GM19023 (cell line): ENCODE results near the gene USP49.
"Not testable (repeated sequence)": the region's sequence is repeated elsewhere in the genome, so short reads cannot be mapped to it uniquely, and the experiment has no call there.

Experiments used
- ATAC-seq: cut with Tn5 transposase; IDR thresholded peaks from one replicate; pipeline ENCODE4 v1.9.1; 2021; ENCODE audit warnings: mild to moderate bottlenecking, moderate library complexity; ENCODE audit not compliant: unreplicated experiment

The USP49 gene

DNA sequence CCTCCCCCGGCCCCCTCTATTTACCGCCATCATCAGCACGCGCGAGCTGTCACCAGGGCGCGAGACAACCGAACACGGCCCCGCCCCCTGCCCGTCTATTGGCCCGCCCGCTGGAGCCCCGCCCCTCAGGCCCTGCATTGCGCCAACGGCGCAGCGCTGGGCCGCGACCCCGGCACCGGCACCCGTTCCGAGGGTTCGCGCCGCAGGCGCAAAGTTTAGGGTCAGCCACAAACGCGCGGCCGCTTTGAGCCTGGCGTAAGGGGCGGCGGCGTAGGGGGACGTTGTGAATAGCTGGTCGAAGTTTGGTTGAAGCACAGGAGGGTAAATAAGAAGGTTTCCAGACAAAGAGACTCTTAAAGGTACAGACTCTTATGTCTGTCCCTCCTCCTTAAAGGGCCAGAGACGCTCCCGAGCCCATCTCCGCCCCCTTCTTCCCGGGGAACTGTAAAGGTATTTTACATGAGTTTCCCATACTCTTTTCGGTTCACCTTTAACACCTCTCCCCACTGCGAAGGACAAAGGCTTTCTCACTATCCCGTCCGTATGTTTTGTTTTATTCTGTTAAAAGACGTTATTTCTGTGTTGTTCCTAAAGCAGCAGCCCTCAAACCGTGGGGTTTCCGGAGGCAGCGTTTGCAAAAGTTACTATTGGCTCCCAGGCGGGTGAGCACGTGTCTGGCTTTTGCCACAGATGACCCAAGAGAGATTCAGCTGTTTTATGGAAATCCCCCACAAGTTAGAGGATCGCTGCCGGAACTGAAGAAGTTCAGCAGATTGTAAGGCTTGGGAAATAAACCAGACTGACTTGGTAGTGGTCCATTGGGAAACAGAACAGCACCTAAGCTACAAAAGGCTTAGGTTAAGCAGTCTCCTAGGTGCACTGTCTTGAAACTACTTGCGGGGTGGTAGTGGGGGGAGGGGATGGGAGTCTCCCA lies at the start of gene USP49:
USP49 (minus strand) TSS at position 76 of the 934 bp plus-strand sequence. CDS start 88,392 bp downstream, outside the sequence.
- ATAC-seq, result peak; percentile 94

- no peak for ATAC-seq
Measured at GRCh38 chr6:41943456-41943855, 48.3 kb upstream of the USP49 start.

- not testable (repeated sequence) for ATAC-seq
Measured at GRCh38 chr6:41942882-41943281, 47.7 kb upstream of the USP49 start.

GRCh38 chr6:41942067-41942851 lies 47.1 kb upstream of the USP49 start:
- no peak for ATAC-seq

- ATAC-seq, result peak; percentile 88
Measured at GRCh38 chr6:41941280-41942066, 46.3 kb upstream of the USP49 start, which contains the start of gene CCND3. TSS of gene CCND3 (minus strand) at chr6:41941808. CDS start at chr6:41941649, 159 bp downstream.

DNA sequence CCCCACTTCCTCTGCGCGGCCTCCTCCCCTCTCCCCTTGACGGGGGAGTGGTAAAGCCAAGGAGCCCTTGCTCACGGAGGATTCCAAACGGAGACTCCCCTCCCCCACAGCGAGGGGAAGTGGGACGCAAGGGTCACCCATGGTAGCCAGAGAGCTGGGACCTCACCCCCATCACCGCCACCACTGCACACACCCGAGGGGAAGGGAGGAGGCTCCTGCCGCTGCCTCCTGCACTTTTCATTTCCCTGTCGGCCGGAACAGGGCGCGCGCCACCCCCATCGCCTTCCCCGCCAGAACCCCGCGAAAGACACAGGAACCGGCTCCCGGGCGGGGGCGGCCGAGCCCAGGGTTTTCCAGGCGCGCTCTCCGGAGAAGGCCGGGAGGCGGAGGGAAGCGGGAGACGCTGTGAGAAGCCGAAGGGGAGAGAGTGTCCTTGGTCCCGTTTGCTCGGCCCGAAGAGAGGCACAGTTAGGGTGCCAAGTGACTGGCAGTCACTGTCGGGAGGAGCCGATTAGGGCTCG lies 45.6 kb upstream of the USP49 start:
- peak; percentile 10 for ATAC-seq

- no peak for ATAC-seq
Measured at GRCh38 chr6:41939848-41940758, 44.9 kb upstream of the USP49 start.

DNA sequence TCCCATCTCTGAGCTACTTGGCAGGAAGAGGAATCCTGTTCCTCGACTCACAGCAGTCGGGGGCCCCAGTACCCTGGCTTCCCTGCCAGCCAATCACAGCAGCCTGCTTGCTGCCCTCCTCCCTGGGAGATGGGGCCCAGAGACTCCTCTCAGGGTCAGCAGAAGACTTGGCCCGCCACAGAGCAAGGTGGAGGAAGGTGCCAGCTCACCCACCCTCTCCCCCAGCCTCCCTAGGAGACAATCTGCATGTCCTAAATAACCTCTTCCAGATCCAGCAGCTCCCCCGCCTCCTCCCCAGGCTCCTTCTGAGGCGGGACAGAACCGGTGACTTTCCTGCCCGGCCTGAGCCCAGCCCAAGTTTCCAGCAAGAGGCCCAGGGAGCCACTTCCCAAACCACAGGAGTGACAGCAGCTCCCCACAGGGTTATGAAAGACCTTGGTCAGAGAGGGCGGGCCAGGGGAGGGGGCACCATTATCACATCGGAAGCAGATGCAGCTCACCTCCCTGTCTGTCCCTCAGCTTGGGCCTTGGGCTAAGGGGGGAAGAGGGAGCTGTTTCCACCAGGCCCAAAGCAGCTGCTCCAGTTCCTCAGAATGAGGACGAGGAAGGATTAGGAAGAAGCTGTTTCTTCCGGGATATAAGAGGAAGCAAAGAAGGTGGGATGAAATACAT lies 44.1 kb upstream of the USP49 start:
- no peak for ATAC-seq

DNA sequence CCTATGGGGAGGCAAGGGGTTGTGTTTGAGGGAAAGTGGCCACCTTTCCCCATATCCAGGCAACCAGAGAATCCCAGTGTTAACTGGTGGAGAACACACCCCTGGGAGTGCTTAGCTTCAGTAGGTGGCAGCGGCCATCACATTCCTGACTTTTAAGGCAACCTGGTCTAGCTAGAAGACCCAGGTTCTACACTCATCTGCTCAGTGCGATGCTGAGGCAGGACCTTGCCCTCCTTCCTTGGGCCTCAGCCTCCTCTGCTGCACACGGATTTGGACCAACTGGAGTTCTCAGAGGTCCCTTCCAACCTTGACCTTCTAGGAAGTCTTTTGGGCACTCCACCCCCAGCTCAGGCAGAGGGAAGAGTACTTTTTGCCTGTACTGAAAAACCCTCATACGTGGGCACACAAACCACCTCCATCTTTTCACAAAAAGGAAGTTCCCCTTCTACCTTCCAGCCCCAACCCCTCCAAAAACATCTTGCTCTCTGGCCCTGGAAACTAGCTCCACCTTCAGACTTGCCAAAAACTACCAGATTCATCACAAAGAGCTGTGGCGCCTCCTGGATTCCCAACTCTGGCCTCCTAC lies 43.5 kb upstream of the USP49 start:
- no peak for ATAC-seq

DNA sequence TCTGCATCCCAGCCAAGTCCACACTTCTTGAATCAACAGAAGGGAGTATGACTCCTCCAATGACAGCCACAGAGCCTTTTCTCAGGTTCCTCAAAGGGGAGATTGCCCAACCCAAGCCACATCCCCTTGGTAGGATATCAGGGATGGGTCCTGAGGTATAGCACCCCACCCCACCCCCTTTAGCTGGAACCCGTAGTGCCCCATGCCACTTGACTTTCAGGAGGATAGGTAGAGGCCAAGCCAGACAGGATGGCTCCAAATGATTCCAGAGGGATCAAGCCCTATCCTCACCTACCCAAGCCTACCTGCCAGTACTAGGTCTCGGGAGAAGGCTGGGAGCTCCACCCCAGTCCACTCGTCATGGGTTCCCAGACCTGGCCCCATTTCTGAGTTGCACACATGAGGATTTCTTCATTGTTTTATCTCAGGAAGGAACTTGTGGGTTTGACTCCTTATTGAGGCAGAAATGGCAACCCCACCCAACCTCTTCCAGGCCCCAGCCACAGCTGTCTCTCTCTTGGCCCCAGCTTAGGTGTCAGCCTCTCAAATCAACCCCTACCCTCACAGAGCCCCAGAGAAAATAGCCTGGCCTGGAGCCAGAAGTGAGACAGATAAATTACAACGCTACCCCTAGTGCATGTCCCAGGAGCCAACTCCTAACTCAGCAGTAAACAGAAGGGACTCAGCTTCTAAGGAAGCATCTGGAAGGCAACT lies 42.8 kb upstream of the USP49 start:
- no peak for ATAC-seq

DNA sequence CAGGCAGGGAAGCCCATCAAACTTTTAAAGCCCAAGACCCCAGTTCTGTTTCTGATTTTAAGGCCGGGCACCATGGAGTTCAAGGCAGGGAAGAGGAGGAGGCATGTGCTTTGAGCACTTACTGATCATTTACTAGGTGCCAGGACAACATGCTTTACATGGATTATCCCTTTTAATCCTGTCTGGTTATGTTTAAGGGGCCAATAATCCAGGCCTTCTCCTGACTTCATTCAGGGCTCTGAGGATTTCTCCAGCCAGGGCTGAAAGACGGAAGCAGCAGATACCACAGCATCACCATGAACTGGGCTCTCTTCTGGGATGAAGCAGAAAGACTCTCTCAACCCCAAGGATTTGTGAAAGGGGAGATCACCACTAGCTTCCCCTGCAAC lies 42.3 kb upstream of the USP49 start:
- ATAC-seq, result no peak

DNA sequence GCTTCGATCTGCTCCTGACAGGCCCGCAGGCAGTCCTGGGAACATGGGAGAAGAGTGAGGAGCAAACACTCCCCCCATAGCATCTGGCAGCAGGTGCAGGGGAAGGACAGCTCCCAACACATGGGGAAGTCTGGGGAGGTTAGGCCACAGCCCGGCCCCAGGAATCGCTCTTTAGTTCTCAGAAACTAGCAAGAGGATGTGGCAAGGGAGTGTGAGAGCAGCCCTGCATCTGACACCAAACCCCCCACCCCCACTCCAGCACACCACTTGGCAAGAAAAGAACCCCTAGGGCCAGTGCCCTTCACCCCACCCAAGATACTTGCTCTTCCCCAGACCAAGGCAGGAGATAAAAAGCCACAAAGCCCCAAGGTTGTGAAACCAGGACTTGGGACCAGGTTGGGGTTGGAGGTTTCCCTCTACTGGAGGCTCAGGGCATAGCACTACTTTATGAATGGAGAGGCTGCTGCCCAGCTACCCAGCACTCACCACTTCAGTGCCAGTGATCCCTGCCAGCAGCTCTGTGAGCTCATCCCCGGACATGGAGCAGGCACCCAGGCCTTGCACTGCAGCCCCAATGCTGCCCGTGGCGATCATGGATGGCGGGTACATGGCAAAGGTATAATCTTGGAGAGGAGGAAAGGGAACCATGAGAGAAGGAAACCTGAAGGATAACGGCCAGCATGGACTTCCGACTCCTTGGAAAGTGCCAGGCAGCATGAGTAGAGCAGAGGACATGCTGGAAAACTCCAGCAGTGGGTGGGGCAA lies 41.1 kb upstream of the USP49 start:
- no peak for ATAC-seq

DNA sequence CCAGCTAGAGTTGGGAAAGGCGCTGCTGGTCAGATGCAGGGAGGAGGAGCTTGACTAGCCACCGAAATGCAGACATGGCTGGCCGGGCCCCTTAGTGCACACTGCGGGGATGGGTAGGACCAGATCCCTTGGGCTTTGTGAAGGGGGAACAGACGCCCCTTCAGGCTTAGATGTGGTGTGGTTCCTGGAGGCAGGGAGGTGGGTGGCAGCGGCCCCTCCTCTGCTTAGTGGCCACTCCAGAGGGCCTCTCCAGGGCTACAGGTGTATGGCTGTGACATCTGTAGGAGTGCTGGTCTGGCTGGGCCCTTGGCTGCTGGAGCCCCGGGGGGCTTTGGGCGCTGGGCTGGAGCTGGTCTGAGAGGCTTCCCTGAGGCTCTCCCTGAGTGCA lies 40.5 kb upstream of the USP49 start:
- no peak for ATAC-seq

DNA sequence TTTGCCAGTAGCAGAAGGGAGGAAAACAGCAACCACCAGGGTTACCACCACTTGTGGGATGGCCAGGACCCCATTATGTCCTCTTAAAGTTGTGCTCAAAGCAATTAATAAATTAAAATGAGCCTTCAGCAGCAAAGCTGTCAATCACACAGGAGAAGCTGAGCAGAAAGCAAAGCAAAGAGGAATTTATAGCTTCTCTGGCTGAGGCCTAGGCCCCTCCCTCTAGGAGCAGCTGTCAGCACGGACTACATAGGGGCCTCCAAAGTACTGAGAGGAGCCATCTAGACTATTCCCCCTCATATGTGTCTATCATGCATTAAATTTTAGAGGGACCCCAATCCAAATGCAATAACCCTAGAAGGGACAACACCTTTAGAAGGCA lies 40.0 kb upstream of the USP49 start:
- no peak for ATAC-seq

DNA sequence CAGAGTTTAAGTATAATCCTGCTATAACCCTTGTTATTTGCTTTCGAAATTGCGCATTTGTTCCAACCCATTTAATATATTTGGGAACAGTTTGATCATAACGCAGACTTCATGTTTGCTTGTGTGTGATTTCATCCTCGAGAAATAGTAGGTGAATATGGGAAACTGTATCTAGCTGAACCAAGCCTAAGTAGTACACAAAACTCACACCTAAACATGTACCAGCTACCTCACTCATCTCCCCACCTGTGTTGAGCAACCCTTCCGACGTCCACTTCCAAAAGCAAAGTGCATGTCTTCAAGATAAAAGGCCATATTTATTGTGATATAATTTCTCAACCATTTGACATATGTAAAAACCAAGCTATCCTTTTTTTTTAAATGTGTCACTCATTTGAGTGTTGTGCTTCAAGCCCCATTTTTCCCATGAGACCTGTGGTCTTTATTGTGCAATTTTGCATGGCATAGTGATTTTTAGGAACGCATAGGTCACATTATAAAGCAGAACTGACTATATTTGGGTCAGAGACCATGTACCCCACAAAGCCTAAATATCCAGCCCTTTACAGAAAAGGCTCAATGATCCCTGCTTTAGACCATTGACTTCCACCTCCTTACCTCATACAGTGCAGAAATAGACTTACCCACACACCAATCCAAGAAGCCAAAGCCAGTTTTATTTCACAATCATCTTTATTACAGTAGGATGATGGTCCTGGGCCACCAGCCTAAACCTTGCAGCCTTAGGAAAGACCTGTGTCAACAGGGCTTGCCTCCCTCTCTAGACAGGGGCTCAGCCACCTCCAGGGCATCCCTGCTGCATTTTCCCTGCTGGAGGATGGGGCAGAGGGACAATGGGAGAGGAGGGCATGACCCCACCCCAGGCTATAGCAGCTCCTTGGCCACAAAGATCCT lies 39.4 kb upstream of the USP49 start:
- ATAC-seq, result no peak

DNA sequence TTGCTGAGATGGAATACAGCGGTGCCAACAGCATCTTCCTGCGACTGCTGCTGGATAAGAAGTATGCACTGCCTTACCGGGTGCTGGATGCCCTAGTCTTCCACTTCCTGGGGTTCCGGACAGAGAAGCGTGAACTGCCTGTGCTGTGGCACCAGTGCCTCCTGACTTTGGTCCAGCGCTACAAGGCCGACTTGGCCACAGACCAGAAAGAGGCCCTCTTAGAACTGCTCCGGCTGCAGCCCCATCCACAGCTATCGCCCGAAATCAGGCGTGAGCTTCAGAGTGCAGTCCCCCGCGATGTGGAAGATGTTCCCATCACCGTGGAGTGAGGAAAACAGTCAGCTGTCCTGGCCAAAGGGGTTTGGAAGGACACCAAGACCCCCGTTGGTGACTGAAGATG lies 37.2 kb upstream of the USP49 start:
- no peak for ATAC-seq
